ENCODE results near the gene RPP25L.

GRCh38 chr9:34652602-34653000, 40.7 kb upstream of the RPP25L start:
- TF ChIP-seq CTCF (IDR thresholded peaks at IDR 0.05) (no peak), POLR2A (IDR thresholded peaks at IDR 0.05) (no peak), POLR2AphosphoS5 (IDR thresholded peaks at IDR 0.05) (no peak)
